ENCODE measurements around the gene REEP1.

REEP1 gene, protein sequence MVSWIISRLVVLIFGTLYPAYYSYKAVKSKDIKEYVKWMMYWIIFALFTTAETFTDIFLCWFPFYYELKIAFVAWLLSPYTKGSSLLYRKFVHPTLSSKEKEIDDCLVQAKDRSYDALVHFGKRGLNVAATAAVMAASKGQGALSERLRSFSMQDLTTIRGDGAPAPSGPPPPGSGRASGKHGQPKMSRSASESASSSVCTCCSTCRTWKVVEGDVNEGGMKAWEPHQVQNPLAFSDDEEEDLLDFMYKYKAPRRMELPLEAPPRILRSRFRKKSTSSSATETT

DNA sequence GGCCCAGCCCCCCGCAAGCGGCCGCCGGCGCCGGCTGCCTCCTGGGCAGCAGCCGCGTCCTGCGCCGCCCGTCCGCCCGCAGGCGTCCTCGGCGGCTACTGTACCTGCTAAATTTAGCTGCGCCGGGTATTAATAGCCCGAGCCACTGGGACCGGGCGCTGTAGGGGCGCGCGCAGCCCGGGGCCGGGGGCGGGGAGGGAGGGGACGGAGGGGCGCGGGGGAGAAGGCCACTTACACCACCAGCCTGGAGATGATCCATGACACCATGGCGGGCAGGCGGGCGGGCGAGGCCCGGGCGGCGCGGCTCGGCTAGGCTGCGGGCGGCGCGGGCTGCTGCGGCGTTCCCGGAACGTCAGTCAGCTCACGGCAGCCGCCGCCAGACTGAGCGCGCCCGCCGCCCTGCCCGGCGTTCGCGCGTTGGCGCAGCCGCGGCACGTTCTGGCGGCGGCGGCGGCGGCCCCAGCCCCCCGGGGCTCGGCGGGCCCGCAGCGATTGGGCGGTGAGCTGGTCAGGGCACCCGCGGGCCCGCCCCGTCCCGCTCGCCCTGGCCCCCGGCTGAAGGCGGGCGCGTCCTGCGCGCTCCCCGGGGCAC lies at the start of gene REEP1:
Gene REEP1 (minus strand): TSS at position 383 of the 592 bp plus-strand sequence. CDS start 116 bp downstream, at position 267.
- no peak for DNase-seq

- DNase-seq, result no peak
These were observed 46.4 kb upstream of the REEP1 start for GRCh38 chr2:86383844-86384243.

- DNase-seq, result no peak
These were observed 45.3 kb upstream of the REEP1 start for GRCh38 chr2:86382698-86383097.

GRCh38 chr2:86382108-86382507 lies 44.7 kb upstream of the REEP1 start:
- no peak for DNase-seq

DNA sequence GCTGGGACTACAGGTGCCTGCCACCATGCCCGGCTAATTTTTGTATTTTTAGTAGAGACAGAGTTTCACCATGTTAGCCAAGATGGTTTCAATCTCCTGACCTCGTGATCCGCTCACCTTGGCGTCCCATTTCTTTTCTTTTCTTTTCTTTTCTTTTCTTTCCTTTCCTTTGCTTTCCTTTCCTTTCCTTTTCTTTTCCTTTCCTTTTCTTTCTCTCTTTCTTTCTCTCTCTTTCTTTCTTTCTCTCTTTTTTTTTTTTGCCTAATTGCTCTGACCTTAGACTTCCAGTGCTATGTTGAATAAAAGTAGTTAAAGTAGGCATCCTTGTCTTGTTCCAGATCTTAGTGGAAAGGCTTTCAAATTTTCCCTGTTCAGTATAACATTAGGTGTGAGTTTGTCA lies 41.0 kb upstream of the REEP1 start:
- DNase-seq, result no peak

DNA sequence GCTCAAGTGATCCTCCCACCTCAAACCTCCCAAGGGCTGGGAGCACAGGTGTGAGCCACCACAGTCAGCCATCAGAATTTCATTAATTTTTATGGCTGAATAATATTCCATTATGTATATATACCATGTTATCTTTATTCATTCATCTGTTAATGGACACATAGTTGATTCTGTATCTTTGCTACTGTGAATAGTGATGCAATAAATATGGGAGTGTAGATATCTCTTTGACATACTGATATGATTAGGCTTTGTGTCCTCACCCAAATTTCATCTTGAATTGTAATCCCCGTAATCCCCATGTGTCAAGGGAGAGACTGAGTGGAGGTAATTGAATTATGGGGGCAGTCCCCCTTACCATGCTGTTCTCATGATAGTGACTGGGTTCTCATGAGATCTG lies 38.2 kb upstream of the REEP1 start:
- DNase-seq, result no peak

DNA sequence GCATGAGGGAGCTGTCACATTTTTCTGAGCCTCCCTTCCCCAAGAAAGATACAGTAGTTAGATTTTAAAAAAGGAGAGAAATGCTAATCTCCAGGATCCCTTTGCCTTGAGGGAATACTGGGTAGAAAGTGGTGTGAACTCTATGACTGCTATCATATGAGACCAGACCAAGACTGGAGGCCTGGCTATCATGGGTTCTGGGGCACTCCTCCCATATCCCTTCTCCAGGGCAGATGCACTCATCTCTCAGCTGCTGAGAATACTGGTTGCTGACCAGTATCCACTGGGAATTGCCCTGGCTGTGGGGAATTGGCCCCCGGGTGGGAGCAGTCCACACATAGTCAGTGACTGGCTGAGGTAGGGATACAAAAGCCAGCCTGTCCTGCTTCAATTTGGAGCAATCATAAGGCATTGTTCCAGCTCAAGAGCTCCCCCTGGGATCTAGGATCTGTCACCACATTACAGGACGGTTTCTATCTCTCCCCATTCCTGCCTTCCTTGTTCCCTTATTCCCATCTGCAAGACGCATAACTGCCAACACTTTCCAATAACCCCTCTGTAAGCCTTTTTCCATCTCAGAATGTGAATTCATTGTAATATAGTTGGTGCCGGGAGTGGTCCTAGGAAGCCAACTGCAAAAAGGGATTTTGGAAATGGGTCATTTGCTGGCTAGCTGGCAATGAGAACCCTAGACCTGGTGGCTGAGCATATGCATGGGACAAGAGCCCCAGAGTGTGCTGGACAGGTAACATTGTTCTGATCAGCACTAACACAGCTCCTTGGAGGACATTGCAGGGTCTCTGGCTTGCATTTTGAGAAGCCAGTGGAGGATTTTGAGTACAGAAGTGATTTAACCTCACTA lies 35.4 kb upstream of the REEP1 start:
- peak; percentile 43 for DNase-seq

DNA sequence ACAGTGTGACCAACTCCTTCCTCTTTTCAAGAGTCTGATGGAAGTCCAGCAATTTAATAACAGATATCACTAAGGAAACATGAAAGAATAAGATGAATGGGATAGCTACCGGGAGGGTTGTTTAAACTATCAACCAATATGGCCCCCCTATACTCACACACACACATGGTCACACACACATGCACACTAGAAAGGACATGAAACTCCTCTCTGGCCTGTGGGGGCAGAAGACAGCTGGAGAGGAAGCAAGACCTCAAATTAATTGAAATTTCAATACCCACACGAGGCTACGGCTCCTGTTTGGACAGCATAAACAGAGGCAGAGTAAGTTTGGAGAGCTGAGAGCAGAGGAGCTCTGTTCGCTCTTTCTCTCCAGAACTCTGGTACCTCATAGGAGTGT lies 34.7 kb upstream of the REEP1 start:
- no peak for DNase-seq

DNA sequence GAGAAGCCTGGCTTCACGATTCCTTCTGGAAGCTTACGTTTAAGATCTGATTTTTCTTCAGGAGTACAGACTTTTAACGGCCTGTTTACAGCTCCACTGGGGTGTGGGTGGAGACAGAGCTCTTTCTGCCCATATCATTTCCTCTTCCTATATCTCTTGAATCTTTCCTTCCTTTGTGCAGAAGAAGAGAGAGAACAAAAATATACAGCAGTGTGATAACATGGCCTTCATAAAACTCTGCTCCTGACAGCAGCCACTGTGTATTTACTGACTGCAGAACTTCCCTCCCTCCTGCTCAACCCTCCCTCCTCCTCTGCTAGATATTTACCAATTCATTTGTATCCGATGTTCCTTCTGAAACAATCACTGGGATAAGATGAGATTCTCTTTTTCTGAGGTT lies 34.1 kb upstream of the REEP1 start:
- DNase-seq, result no peak

DNA sequence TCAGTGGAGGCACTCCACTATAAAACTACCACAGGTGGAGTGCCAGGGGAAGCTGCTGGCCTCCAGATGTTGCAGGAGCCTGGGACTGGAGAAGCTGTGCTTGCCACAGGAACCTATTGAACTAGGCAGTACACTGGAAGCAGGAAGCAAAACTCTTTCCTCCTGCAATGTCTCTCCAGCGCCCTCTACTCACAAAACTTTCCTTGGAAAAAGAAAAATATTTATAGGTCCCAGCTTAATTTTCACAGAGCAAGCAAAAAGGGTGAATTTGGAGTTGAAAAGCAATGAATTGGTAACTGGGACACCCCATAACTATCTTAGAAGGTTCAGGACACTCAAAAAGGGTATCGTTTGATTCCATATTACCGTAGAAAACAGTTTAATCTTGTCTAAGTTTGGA lies 33.2 kb upstream of the REEP1 start:
- DNase-seq, result no peak

DNA sequence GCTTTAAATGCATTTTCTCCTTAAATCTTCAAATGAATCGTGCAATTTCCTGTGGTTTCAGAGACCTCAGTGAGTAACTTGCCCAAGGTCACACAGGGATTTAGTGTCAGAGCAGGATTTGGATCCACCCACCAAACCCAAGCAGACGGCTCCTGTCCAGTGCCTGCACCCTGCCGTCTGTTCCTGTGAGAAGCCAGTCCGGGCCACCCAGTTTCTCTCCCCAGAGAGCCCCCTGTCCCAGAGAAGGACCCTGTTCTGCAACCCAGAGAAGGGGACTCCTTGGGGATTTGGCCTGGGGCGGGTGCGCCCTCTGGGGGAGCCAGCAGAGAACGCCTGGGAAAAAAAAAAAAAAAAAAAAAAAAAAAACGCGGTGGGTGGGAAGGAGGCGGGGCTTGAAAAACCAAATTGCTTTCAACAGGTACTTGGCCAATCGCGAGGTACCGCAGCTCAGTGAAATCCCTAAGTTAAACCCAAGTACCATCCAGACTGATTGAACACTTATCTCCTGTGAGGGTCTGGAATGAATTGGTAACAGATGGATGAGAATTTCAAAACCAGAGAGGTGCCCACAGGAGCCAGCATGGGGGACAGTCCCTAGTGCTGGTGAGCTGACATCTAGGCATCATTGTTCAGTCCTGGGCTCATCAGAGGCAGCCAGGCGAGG lies 30.9 kb upstream of the REEP1 start:
- DNase-seq, result no peak

GRCh38 chr2:86367499-86367777 lies 30.0 kb upstream of the REEP1 start:
- DNase-seq, result no peak

DNA sequence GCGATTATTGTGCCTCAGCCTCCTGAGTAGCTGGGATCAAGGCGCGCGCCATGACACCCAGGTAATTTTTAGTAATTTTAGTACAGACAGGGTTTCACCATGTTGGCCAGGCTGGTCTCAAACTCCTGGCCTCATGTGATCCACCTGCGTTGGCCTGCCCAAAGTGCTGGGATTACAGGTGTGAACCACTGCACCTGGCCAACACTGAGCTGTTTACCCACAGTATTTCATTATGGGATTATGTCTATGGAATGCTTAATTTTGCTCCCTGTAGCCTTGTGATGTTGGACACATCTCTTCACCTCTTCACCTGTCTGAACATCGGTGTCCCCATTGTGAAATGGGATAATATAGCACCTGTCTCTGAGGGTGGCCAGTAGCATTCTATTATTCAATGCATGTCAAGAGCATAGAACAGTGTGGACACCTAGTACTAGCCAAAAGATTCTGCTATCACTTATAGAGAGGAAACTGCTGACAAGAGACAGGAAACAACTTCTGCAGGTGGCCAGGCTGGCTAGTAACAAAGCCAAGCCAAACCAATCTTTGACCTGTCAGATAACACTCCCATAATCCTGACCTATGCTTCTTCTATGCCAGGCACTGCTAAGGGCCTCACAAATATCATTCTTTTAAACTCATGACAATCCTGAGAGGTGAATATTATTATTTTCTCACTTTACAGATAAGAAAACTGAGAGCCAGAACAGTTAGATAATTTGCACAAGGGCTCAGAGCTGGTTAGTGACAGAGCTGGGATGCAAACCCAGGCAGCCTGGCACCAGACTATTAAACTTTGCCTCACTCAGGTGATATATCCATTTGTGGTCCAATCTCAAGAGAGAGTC lies 29.4 kb upstream of the REEP1 start:
- no peak for DNase-seq

- DNase-seq, result no peak
These were observed 27.5 kb upstream of the REEP1 start for GRCh38 chr2:86364894-86365293.

DNA sequence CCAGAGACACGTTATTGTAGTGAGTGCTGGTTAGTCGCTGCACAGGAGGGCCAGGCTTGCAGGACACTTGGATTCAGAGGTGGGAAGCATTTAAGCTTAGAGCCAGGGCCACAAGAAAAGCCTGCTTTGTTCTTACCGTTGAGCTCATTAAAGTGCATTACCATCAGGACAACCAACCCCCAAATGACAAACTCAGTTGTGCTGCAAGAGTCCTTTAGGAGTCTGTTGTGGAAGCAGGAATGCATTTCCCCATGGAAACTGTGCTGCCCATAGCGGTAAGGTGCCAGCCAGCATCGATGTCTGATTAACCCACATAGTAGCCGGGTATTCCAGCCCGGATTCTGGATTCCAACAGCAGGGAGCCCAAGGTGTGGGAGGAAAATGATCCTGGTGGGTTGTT lies 23.4 kb upstream of the REEP1 start:
- no peak for DNase-seq

GRCh38 chr2:86358957-86359356 lies 21.5 kb upstream of the REEP1 start:
- no peak for DNase-seq

GRCh38 chr2:86357392-86357963 lies 20.1 kb upstream of the REEP1 start:
- DNase-seq, result no peak

GRCh38 chr2:86352727-86353221 lies 15.3 kb upstream of the REEP1 start:
- no peak for DNase-seq

- DNase-seq, result no peak
These were observed 14.8 kb upstream of the REEP1 start for GRCh38 chr2:86352137-86352726.

DNA sequence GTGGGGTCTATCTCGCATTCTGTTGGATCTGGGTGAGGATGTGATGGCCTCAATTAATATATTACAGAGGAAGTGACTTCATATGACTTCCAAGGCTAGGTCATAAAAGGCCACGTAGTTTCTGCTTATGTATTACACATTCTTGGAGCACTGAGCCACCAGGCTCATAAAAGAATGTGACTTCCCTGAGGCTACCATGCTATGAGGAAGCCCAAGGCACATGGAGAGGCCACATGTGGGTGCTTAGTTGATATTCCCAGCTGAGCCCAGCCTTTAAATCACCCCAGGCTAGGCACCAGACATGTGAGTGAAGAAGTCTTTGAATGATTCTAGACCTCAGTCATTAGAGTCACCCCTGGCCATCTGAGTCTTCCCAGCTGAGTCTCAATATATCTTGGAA lies 13.3 kb upstream of the REEP1 start:
- no peak for DNase-seq

- no peak for DNase-seq
These were observed 10.0 kb upstream of the REEP1 start for GRCh38 chr2:86347401-86347800.

All from DMS 273 treated with DMSO at 0.1 percent for 48 hours (cell line).